Parathyroid adenoma (tissue), 2 donors: ENCODE measurements around the gene MBP.

ENCODE experiments used
- H2AFZ ChIP-seq: fragments of 300-600 bp; sonication (generic); one replicate; pipeline ENCODE4 v1.7.0; 2017; ENCODE audit warnings: antibody characterized with exemption, mild to moderate bottlenecking
- H3K27ac ChIP-seq: fragments of 300-600 bp; sonication (generic); one replicate; pipeline ENCODE4 v1.7.0; 2017
- H3K27me3 ChIP-seq: fragments of 300-600 bp; sonication (generic); one replicate; pipeline ENCODE4 v1.7.0; 2017; ENCODE audit warnings: low read length; ENCODE audit not compliant: control insufficient read depth, insufficient read depth
- H3K36me3 ChIP-seq: fragments of 300-600 bp; sonication (generic); one replicate; pipeline ENCODE4 v1.7.0; 2017; ENCODE audit warnings: low read length; ENCODE audit not compliant: control insufficient read depth, insufficient read depth
- H3K4me1 ChIP-seq: fragments of 300-600 bp; sonication (generic); one replicate; pipeline ENCODE4 v1.7.0; 2017; ENCODE audit warnings: control low read depth
- H3K4me2 ChIP-seq: fragments of 300-600 bp; sonication (generic); one replicate; pipeline ENCODE4 v1.7.0; 2017; ENCODE audit warnings: low read length
- H3K4me3 ChIP-seq: fragments of 300-600 bp; sonication (generic); one replicate; pipeline ENCODE4 v1.7.0; 2017; ENCODE audit warnings: low read depth, low read length
- H3K79me2 ChIP-seq: fragments of 300-600 bp; sonication (generic); one replicate; pipeline ENCODE4 v1.7.0; 2017; ENCODE audit warnings: control low read depth
- H3K9ac ChIP-seq: fragments of 300-600 bp; sonication (generic); one replicate; pipeline ENCODE4 v1.7.0; 2017; ENCODE audit warnings: mild to moderate bottlenecking
- H3K9me3 ChIP-seq: fragments of 300-600 bp; sonication (generic); one replicate; pipeline ENCODE4 v1.7.0; 2017; ENCODE audit warnings: low read length; ENCODE audit not compliant: control insufficient read depth
- CTCF ChIP-seq: fragments of 300-600 bp; sonication (generic); IDR thresholded peaks from one replicate; pipeline ENCODE4 v1.7.0; 2017; ENCODE audit warnings: antibody characterized with exemption, mild to moderate bottlenecking
- donor health status: primary hyperparathyroidism.

MBP gene

GRCh38 chr18:77063260-77063659, 69.3 kb downstream of the MBP start:
- Histone ChIP-seq H3K4me2 (peak overlapping the region; percentile 23), H3K27ac (peak overlapping the region; percentile 80), H3K4me1 (peaks cover 28% of the 10 kb centered on the region), H3K9me3 (no peaks in the 10 kb centered on the region), H3K79me2 (peaks cover 29% of the 10 kb centered on the region), H3K36me3 (no peaks in the 10 kb centered on the region), H2AFZ (no peak overlapping the region), H3K9ac (no peak overlapping the region), H3K4me3 (no peak overlapping the region), H3K27me3 (no peaks in the 10 kb centered on the region)
- no peak for TF ChIP-seq CTCF

GRCh38 chr18:77062518-77063003, 70.0 kb downstream of the MBP start:
- H2AFZ ChIP-seq, result no peak overlapping the region
- peak overlapping the region; percentile 35 for H3K4me2 ChIP-seq
- TF ChIP-seq CTCF, result no peak
- peak overlapping the region; percentile 13 for H3K4me3 ChIP-seq
- H3K27ac ChIP-seq, result peak overlapping the region; percentile 80
- H3K79me2 ChIP-seq, result peaks cover 30% of the 10 kb centered on the region
- H3K27me3 ChIP-seq, result no peaks in the 10 kb centered on the region
- H3K4me1 ChIP-seq, result peaks cover 21% of the 10 kb centered on the region
- no peak overlapping the region for H3K9ac ChIP-seq
- H3K36me3 ChIP-seq, result no peaks in the 10 kb centered on the region
- no peaks in the 10 kb centered on the region for H3K9me3 ChIP-seq

- Histone ChIP-seq H2AFZ (no peak overlapping the region), H3K4me1 (peaks cover 19% of the 10 kb centered on the region), H3K9me3 (no peaks in the 10 kb centered on the region), H3K9ac (no peak overlapping the region), H3K36me3 (no peaks in the 10 kb centered on the region), H3K79me2 (peaks cover 34% of the 10 kb centered on the region), H3K4me3 (peak overlapping the region; percentile 13), H3K4me2 (peak overlapping the region; percentile 35), H3K27me3 (no peaks in the 10 kb centered on the region), H3K27ac (peak overlapping the region; percentile 80)
- TF ChIP-seq CTCF, result peak; percentile 31
Observed at GRCh38 chr18:77061946-77062517, 70.6 kb downstream of the MBP start.

GRCh38 chr18:77061281-77061945, 71.2 kb downstream of the MBP start:
- Histone ChIP-seq H3K27ac (peak overlapping the region; percentile 80), H3K4me1 (peaks cover 24% of the 10 kb centered on the region)

More at GRCh38 chr18:77061281-77061945, 71.2 kb downstream of the MBP start:
- Histone ChIP-seq H3K9ac (no peak overlapping the region), H3K9me3 (no peaks in the 10 kb centered on the region), H3K36me3 (no peaks in the 10 kb centered on the region), H2AFZ (no peak overlapping the region), H3K4me3 (no peak overlapping the region), H3K79me2 (peaks cover 36% of the 10 kb centered on the region), H3K4me2 (no peak overlapping the region), H3K27me3 (no peaks in the 10 kb centered on the region)
- TF ChIP-seq CTCF, result no peak
